Testis (tissue), 3 donors: ENCODE results near the gene APCDD1L. TPM values are rescaled to one million over a fixed set of nuclear protein-coding genes. Genes with fewer than 3 reads are reported as not detected.

Experiments
- DNase-seq: peaks from one replicate; pipeline ENCODE4 v3.0.0-alpha.2; 2019
- H3K27ac ChIP-seq, 2 donors: fragments of 200-600 bp; sonication (generic); one replicate each; pipeline ENCODE4 v1.5.1; 2019
- H3K27me3 ChIP-seq: fragments of 200-600 bp; sonication (generic); one replicate; pipeline ENCODE4 v1.5.1; 2019
- H3K36me3 ChIP-seq: fragments of 200-600 bp; sonication (generic); one replicate; pipeline ENCODE4 v1.5.1; 2017; ENCODE audit warnings: low read depth; ENCODE audit errors: missing control alignments
- H3K4me1 ChIP-seq: fragments of 200-600 bp; sonication (generic); one replicate; pipeline ENCODE4 v1.5.1; 2019
- H3K4me3 ChIP-seq, 2 donors: fragments of 200-600 bp; sonication (generic); one replicate each; pipeline ENCODE4 v1.5.1; 2017 to 2019
- H3K9me3 ChIP-seq: fragments of 200-600 bp; sonication (generic); one replicate; pipeline ENCODE4 v1.5.1; 2017
- CTCF ChIP-seq, 3 experiments: fragments of 450-650 bp in 2 of 3; fragments of 200-600 bp in 1 of 3; sonication (generic) in 1 of 3; IDR thresholded peaks; one replicate each; pipeline ENCODE4 v1.5.1; 2016 to 2019; ENCODE audit warnings: antibody characterized with exemption in 3 of 3, mild to moderate bottlenecking in 2 of 3, moderate library complexity in 1 of 3
- POLR2A ChIP-seq: fragments of 450-650 bp; IDR thresholded peaks from one replicate; pipeline ENCODE4 v1.6.1; 2017; ENCODE audit warnings: antibody characterized with exemption, mild to moderate bottlenecking, moderate library complexity
- WGBS, 2 donors: methylation state at CpG; one replicate each; pipeline ENCODE4 v1.1.5; 2018; 5-methylcytosine and 5-hydroxymethylcytosine counted together
- intact Hi-C: fragments of 100-400 bp; cut with DNase I; formaldehyde crosslinking; loops from one replicate; pipeline ENCODE4 v1.15.1; 2023; ENCODE audit warnings: low total_unique reads
- polyA plus RNA-seq: library from polyadenylated mRNA; stranded (reverse); fragments of 350-450 nt; fragmentation: Illumina TruSeq; extraction: RNeasy Lipid Tissue Mini Kit (QIAGEN cat#74804); gene quantifications from one replicate; pipeline ENCODE4 v1.2.3, GENCODE V29; 2014; ENCODE audit warnings: low read depth, low replicate concordance; ENCODE audit not compliant: insufficient read depth
- total RNA-seq, 2 donors: library from RNA; depleted of rRNA; stranded (reverse); fragments of >200 nt; gene quantifications; one replicate each; pipeline ENCODE4 v1.2.3, GENCODE V29; 2016

The APCDD1L gene
- total and polyA plus RNA-seq, 3 donors from 2014 or later, result 0.12 to 0.20 TPM; not detected in 1

DNA sequence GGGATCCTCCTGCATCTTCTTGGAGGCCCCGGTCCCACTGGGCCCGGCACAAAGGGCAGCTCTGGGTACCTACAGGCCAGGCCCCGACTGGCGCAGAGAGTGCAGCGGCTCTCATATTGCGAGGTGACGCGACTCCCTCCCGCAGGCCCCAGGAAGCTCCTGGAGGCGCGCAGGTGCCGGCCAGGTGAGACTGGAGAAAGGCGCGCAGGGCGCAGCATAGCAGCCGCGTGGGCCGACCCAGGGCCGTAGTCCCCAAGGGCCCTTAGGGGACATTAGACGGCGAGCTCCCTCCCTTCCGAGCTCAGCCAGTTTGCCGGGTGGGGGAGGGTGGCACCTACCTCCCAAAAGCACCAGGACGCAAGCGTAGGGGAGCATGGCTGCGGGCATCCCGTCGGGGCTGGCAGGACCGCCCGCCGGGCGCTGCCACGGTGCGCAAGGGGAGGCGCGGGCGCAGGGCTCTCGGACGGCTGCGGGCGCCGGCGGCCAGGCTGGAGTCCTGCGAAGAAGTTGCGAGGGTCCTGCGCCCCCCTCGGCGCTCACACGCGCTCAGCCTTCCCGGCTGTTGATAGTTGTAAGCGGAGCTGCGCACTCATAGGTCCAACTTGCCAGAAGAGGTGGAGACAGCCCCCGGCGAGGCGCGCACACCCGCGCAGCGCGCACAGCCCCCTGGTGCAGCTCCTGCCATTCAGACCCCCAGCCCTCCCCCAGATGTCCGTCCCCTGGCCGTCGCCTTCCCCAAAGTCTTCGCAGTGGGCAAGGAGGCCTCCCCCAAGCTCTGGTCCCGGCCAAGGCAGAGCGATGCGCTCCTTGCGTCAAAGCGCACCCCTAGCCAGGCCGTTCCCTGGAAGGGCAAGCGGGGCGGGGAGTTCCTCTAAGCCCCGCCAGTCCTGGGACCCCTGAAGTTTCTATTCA, 622 bp downstream of the APCDD1L start:
- intact Hi-C loops, result no loop called here
- no peaks in the 10 kb centered on the region for H3K27me3 ChIP-seq
- H3K9me3 ChIP-seq, result no peaks in the 10 kb centered on the region
- no peaks in the 10 kb centered on the region for H3K36me3 ChIP-seq
- WGBS, 2 donors, result 3 to 8% methylated on average over 15 to 48 of the region's 74 CpGs
- H3K4me3 ChIP-seq, result peak overlapping the region in 1 of 2 donors; percentile 27
- no peak overlapping the region for H3K27ac ChIP-seq
- no peak for DNase-seq
- no peaks in the 10 kb centered on the region for H3K4me1 ChIP-seq
- TF ChIP-seq CTCF (IDR thresholded peaks at IDR 0.05) (no peak), POLR2A (no peak)

GRCh38 chr20:58513580-58514285, 1.5 kb downstream of the APCDD1L start:
- TF ChIP-seq POLR2A (no peak), CTCF (IDR thresholded peaks at IDR 0.05) (no peak)
- Histone ChIP-seq H3K9me3 (no peaks in the 10 kb centered on the region), H3K4me1 (no peaks in the 10 kb centered on the region), H3K27me3 (no peaks in the 10 kb centered on the region), H3K27ac (no peak overlapping the region), H3K4me3 (peak overlapping the region in 1 of 2 donors; percentile 27), H3K36me3 (no peaks in the 10 kb centered on the region)
- intact Hi-C loops, result no loop called here
- DNase-seq, result no peak
- 58 to 67% methylated on average over 10 to 19 of the region's 19 CpGs for WGBS, 2 donors

- Histone ChIP-seq H3K9me3 (no peaks in the 10 kb centered on the region), H3K4me1 (no peaks in the 10 kb centered on the region), H3K4me3 (no peak overlapping the region), H3K27ac (no peak overlapping the region), H3K27me3 (no peaks in the 10 kb centered on the region), H3K36me3 (no peaks in the 10 kb centered on the region)
- TF ChIP-seq CTCF (IDR thresholded peaks at IDR 0.05) (no peak), POLR2A (no peak)
- intact Hi-C loops, result no loop called here
- 87 to 90% methylated on average over 13 to 17 of the region's 17 CpGs for WGBS, 2 donors
- DNase-seq, result no peak
Observed at GRCh38 chr20:58512808-58513552, 2.2 kb downstream of the APCDD1L start.

- no peak overlapping the region for H3K27ac ChIP-seq
- no peaks in the 10 kb centered on the region for H3K36me3 ChIP-seq
- no peaks in the 10 kb centered on the region for H3K9me3 ChIP-seq
- no peak for TF ChIP-seq CTCF (IDR thresholded peaks at IDR 0.05)
- no peak for TF ChIP-seq POLR2A
- H3K27me3 ChIP-seq, result no peaks in the 10 kb centered on the region
- intact Hi-C loops, result no loop called here
- 75 to 86% methylated on average over 9 of the region's 9 CpGs for WGBS, 2 donors
- no peak overlapping the region for H3K4me3 ChIP-seq
- no peak for DNase-seq
- no peaks in the 10 kb centered on the region for H3K4me1 ChIP-seq
Observed at GRCh38 chr20:58511861-58512260, 3.3 kb downstream of the APCDD1L start.
